Measurements from ENCODE around the gene TMEM94. TPM values are rescaled to one million over a fixed set of nuclear protein-coding genes. Genes with fewer than 3 reads are reported as not detected.

Gene TMEM94
- total and polyA plus RNA-seq, 2 of the 13 experiments (the other 11 are each of a cell fraction or from before 2014, with no cell fraction given) = 32.6 to 134 TPM

- TF ChIP-seq, protein P1, sequence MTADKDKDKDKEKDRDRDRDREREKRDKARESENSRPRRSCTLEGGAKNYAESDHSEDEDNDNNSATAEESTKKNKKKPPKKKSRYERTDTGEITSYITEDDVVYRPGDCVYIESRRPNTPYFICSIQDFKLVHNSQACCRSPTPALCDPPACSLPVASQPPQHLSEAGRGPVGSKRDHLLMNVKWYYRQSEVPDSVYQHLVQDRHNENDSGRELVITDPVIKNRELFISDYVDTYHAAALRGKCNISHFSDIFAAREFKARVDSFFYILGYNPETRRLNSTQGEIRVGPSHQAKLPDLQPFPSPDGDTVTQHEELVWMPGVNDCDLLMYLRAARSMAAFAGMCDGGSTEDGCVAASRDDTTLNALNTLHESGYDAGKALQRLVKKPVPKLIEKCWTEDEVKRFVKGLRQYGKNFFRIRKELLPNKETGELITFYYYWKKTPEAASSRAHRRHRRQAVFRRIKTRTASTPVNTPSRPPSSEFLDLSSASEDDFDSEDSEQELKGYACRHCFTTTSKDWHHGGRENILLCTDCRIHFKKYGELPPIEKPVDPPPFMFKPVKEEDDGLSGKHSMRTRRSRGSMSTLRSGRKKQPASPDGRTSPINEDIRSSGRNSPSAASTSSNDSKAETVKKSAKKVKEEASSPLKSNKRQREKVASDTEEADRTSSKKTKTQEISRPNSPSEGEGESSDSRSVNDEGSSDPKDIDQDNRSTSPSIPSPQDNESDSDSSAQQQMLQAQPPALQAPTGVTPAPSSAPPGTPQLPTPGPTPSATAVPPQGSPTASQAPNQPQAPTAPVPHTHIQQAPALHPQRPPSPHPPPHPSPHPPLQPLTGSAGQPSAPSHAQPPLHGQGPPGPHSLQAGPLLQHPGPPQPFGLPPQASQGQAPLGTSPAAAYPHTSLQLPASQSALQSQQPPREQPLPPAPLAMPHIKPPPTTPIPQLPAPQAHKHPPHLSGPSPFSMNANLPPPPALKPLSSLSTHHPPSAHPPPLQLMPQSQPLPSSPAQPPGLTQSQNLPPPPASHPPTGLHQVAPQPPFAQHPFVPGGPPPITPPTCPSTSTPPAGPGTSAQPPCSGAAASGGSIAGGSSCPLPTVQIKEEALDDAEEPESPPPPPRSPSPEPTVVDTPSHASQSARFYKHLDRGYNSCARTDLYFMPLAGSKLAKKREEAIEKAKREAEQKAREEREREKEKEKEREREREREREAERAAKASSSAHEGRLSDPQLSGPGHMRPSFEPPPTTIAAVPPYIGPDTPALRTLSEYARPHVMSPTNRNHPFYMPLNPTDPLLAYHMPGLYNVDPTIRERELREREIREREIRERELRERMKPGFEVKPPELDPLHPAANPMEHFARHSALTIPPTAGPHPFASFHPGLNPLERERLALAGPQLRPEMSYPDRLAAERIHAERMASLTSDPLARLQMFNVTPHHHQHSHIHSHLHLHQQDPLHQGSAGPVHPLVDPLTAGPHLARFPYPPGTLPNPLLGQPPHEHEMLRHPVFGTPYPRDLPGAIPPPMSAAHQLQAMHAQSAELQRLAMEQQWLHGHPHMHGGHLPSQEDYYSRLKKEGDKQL (CRISPR knock-in tag; IDR thresholded peaks at IDR 0.05; ENCODE audit: low read depth) = no peak
- TF ChIP-seq GTF3A (CRISPR knock-in tag; conservative IDR thresholded peaks at IDR 0.05) = no peak
- peak; percentile 60 for TF ChIP-seq SAP130 (CRISPR knock-in tag; IDR thresholded peaks at IDR 0.05; ENCODE audit: low read depth)
- no peak for TF ChIP-seq GFI1 (CRISPR knock-in tag; IDR thresholded peaks at IDR 0.05; ENCODE audit: borderline replicate concordance)
- no peak for TF ChIP-seq YY1 (IDR thresholded peaks at IDR 0.05; ENCODE audit: insufficient read depth, insufficient replicate concordance, low read depth, low read length)
- TF ChIP-seq ATAD3A (CRISPR knock-in tag; IDR thresholded peaks at IDR 0.05) = no peak
- TF ChIP-seq CSRNP1 (CRISPR knock-in tag; IDR thresholded peaks at IDR 0.05) = no peak
- no peak for TF ChIP-seq ZFP36L1 (CRISPR knock-in tag; IDR thresholded peaks at IDR 0.05)
- TF ChIP-seq ZNF577 (CRISPR knock-in tag; IDR thresholded peaks at IDR 0.05; ENCODE audit: borderline replicate concordance, low read depth) = no peak
- TF ChIP-seq BCL6 (CRISPR knock-in tag; IDR thresholded peaks at IDR 0.05) = no peak
- no peak for TF ChIP-seq JDP2 (CRISPR knock-in tag; IDR thresholded peaks at IDR 0.05; ENCODE audit: borderline replicate concordance)
- TF ChIP-seq EP300 (IDR thresholded peaks at IDR 0.05; ENCODE audit: low read depth in 2 of 2, low read length in 2 of 2) = no peak
- TF ChIP-seq EP300 (CRISPR knock-in tag; IDR thresholded peaks at IDR 0.05; ENCODE audit: borderline replicate concordance) = no peak
- no peak for TF ChIP-seq ZNF749 (CRISPR knock-in tag; IDR thresholded peaks at IDR 0.05; ENCODE audit: borderline replicate concordance)
- TF ChIP-seq CBX2 (IDR thresholded peaks at IDR 0.05; ENCODE audit: low read depth, low read length) = no peak
- TF ChIP-seq CBX2 (CRISPR knock-in tag; IDR thresholded peaks at IDR 0.05; ENCODE audit: low read depth) = no peak
- TF ChIP-seq EEA1 (CRISPR knock-in tag; IDR thresholded peaks at IDR 0.05; ENCODE audit: borderline replicate concordance) = 0 out of 2 replicates have a peak, but pooled peaks have one; percentile 66
- TF ChIP-seq MTA1 (CRISPR knock-in tag; IDR thresholded peaks at IDR 0.05; ENCODE audit: borderline replicate concordance) = no peak
- TF ChIP-seq, protein P2, sequence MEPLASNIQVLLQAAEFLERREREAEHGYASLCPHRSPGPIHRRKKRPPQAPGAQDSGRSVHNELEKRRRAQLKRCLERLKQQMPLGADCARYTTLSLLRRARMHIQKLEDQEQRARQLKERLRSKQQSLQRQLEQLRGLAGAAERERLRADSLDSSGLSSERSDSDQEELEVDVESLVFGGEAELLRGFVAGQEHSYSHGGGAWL (CRISPR knock-in tag; IDR thresholded peaks at IDR 0.05) = no peak
- TF ChIP-seq ZNF234 (CRISPR knock-in tag; conservative IDR thresholded peaks at IDR 0.05) = no peak
- TF ChIP-seq SMAD9 (CRISPR knock-in tag; IDR thresholded peaks at IDR 0.05) = no peak
- no peak for TF ChIP-seq PCBP1 (IDR thresholded peaks at IDR 0.05; ENCODE audit: borderline replicate concordance, low read depth, low read length)
- TF ChIP-seq ZNF841 (CRISPR knock-in tag; IDR thresholded peaks at IDR 0.05; ENCODE audit: borderline replicate concordance) = no peak
Observed at GRCh38 chr17:75504347-75505151, 48.1 kb downstream of the TMEM94 start (continued).

Measured in HepG2 (cell line).